Measurements from ENCODE around the gene SLC44A5. TPM values are rescaled to one million over a fixed set of nuclear protein-coding genes. Genes with fewer than 3 reads are reported as not detected.
"Not testable (repeated sequence)": the region's sequence is repeated elsewhere in the genome, so short reads cannot be mapped to it uniquely, and the experiment has no call there.

SLC44A5 gene
- total RNA-seq (2021; ENCODE audit: unreplicated experiment) (0.18 TPM), Bru-seq, nascent RNA (percentile 18 among the genes with signal in this experiment), BruChase-seq, experiment 1, labeled RNA remaining after a 2-hour chase (percentile 21 among the genes with signal in this experiment), BruChase-seq, experiment 2, labeled RNA remaining after a 6-hour chase (percentile 18 among the genes with signal in this experiment)
- polyA plus RNA-seq (2012; ENCODE audit: insufficient read length): not detected
- long read RNA-seq: 0 reads

- no peaks in the 10 kb centered on the region for H3K9me3 ChIP-seq (ENCODE audit: control insufficient read depth, insufficient read depth, low read depth, low read length)
- ChIA-PET POLR2A (no interaction called here), CTCF (no interaction called here)
- no peak for ATAC-seq
- no peaks in the 10 kb centered on the region for H3K36me3 ChIP-seq (ENCODE audit: control insufficient read depth, insufficient read depth, low read length)
- peaks cover 5% of the 10 kb centered on the region; the same call in 1 of the 2 replicates for H3K4me1 ChIP-seq (ENCODE audit: control insufficient read depth, insufficient read depth, low read length)
- H3K4me3 ChIP-seq (ENCODE audit: low read depth in 2 of 2, low read length in 2 of 2): no peak within 1 kb of the TSS
- no peak for TF ChIP-seq TCF7L2 (IDR thresholded peaks at IDR 0.05; ENCODE audit: low read depth, low read length)
- TF ChIP-seq REST (IDR thresholded peaks at IDR 0.05; ENCODE audit: insufficient read depth in 1 of 2, low read depth in 2 of 2, low read length in 1 of 2): no peak
- TF ChIP-seq POLR2AphosphoS5 (IDR thresholded peaks at IDR 0.05; ENCODE audit: low read depth, low read length): no peak
- no peak for TF ChIP-seq CTCF (IDR thresholded peaks at IDR 0.05)
- TF ChIP-seq SIN3A (IDR thresholded peaks at IDR 0.05; ENCODE audit: borderline replicate concordance, insufficient read depth, low read depth, low read length): no peak
- H3K27me3 ChIP-seq (ENCODE audit: control insufficient read depth, insufficient read depth, low read length): peaks cover 21% of the 10 kb centered on the region
- H3K27ac ChIP-seq (ENCODE audit: low read length): no peak within 1 kb of the TSS
- intact Hi-C loops (cut with micrococcal nuclease; ENCODE audit: unreplicated experiment) (no loop called here), in situ Hi-C loops (cut with HindIII; ENCODE audit: low pct_unique_long_range_greater_than_20kb, low sequenced_read_pairs) (no loop called here)
- no TSS peak for BruUV-seq (replicated peaks)
- no peak for DNase-seq (ENCODE audit: low read depth, low spot score)
These were observed at the start of gene SLC44A5 for GRCh38 chr1:75611014-75611413. Gene SLC44A5, minus strand, starts transcription at chr1:75611114. Its CDS starts 69,667 bp downstream, at chr1:75541447.

GRCh38 chr1:75655931-75656330 lies 45.0 kb upstream of the SLC44A5 start:
- TF ChIP-seq CTCF (IDR thresholded peaks at IDR 0.05) (no peak), SIN3A (IDR thresholded peaks at IDR 0.05; ENCODE audit: borderline replicate concordance, insufficient read depth, low read depth, low read length) (no peak), POLR2AphosphoS5 (IDR thresholded peaks at IDR 0.05; ENCODE audit: low read depth, low read length) (no peak), TCF7L2 (IDR thresholded peaks at IDR 0.05; ENCODE audit: low read depth, low read length) (no peak), REST (IDR thresholded peaks at IDR 0.05; ENCODE audit: insufficient read depth in 1 of 2, low read depth in 2 of 2, low read length in 1 of 2) (no peak)
- in situ Hi-C loops (cut with HindIII; ENCODE audit: low pct_unique_long_range_greater_than_20kb, low sequenced_read_pairs) (no loop called here), intact Hi-C loops (cut with micrococcal nuclease; ENCODE audit: unreplicated experiment) (no loop called here)
- DNase-seq (ENCODE audit: low read depth, low spot score) (no peak), ATAC-seq (no peak)
- ChIA-PET POLR2A (no interaction called here), CTCF (no interaction called here)
- no peaks in the 10 kb centered on the region for H3K27me3 ChIP-seq (ENCODE audit: control insufficient read depth, insufficient read depth, low read length)
- no TSS peak for BruUV-seq (replicated peaks)
- no peak overlapping the region for H3K27ac ChIP-seq (ENCODE audit: low read length)
- no peaks in the 10 kb centered on the region for H3K36me3 ChIP-seq (ENCODE audit: control insufficient read depth, insufficient read depth, low read length)
- no peak overlapping the region for H3K4me3 ChIP-seq (ENCODE audit: low read depth in 2 of 2, low read length in 2 of 2)
- H3K4me1 ChIP-seq (ENCODE audit: control insufficient read depth, insufficient read depth, low read length): no peaks in the 10 kb centered on the region
- H3K9me3 ChIP-seq (ENCODE audit: control insufficient read depth, insufficient read depth, low read depth, low read length): no peaks in the 10 kb centered on the region

GRCh38 chr1:75647183-75647582 lies 36.3 kb upstream of the SLC44A5 start:
- H3K36me3 ChIP-seq (ENCODE audit: control insufficient read depth, insufficient read depth, low read length); in situ Hi-C loops (cut with HindIII; ENCODE audit: low pct_unique_long_range_greater_than_20kb, low sequenced_read_pairs); POLR2A ChIA-PET; CTCF ChIA-PET; H3K27me3 ChIP-seq (ENCODE audit: control insufficient read depth, insufficient read depth, low read length); BruUV-seq (replicated peaks); H3K4me3 ChIP-seq (ENCODE audit: low read depth in 2 of 2, low read length in 2 of 2); H3K4me1 ChIP-seq (ENCODE audit: control insufficient read depth, insufficient read depth, low read length); ATAC-seq; H3K9me3 ChIP-seq (ENCODE audit: control insufficient read depth, insufficient read depth, low read depth, low read length); H3K27ac ChIP-seq (ENCODE audit: low read length); intact Hi-C loops (cut with micrococcal nuclease; ENCODE audit: unreplicated experiment); DNase-seq (ENCODE audit: low read depth, low spot score): not testable (repeated sequence)

Measured in Panc1 (cell line).